ENCODE measurements around the gene PCIF1. TPM values are rescaled to one million over a fixed set of nuclear protein-coding genes. Genes with fewer than 3 reads are reported as not detected.

Gene PCIF1
- total and polyA plus RNA-seq, 7 donors, result 26.4 to 39.3 (median 31.9) TPM

GRCh38 chr20:45944151-45944964, 9.9 kb downstream of the PCIF1 start:
- intact Hi-C loops (cut with DNase I), result no loop called here
- no peak for DNase-seq
- Histone ChIP-seq H3K27ac (no peak overlapping the region), H3K27me3 (no peaks in the 10 kb centered on the region), H3K36me3 (peaks cover 66 to 99% (median 90%) of the 10 kb centered on the region in 4 donors), H3K9me3 (no peaks in the 10 kb centered on the region), H3K4me1 (peaks cover 0 to 4% (median 0%) of the 10 kb centered on the region in 4 donors), H3K4me3 (no peak overlapping the region)
- TF ChIP-seq POLR2A (IDR thresholded peaks at IDR 0.05) (no peak), EP300 (IDR thresholded peaks at IDR 0.05) (no peak)
- 90 to 91% methylated on average over 15 of the region's 15 CpGs for WGBS, 2 donors

DNA sequence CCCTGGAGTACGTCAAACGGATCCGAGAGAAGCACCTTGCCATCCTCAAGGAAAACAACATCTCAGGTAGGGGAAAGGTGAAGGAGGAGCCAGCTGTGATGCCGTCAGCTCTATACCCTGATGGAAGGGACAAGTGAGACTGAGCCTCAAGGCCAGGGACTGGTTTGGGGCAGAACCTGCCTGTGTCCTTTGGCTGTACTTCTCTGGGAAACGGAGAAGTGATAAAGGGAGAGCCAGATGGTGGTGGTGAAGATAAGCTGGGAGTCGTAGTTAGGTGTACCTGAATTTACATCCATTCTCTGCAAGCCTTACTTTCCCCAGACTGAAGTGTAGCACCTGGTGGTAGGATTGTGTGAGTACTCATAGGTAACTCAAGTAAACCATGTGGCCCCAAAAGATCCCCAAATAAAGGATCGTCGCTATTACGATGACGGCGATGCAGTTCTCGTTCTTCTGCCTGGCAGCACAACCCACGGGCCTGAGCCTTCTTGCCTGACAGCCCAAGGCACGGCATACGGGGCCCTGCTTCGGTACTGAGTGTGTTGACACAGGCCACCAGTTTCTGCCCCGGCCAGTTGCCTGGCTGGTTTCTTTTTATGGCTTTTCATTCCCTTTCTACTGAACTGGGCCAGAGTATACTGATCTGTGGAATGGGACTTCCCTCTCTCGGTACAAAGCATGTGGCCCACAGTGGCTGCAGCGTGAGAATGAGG, 10.6 kb downstream of the PCIF1 start:
- DNase-seq, result no peak
- H3K9me3 ChIP-seq, result no peaks in the 10 kb centered on the region
- WGBS, 2 donors, result 88 to 92% methylated on average over 19 of the region's 19 CpGs
- no peak overlapping the region for H3K4me3 ChIP-seq
- H3K27me3 ChIP-seq, result no peaks in the 10 kb centered on the region
- H3K4me1 ChIP-seq, result peaks cover 0 to 4% (median 0%) of the 10 kb centered on the region in 4 donors
- H3K27ac ChIP-seq, result no peak overlapping the region
- peaks cover 66 to 99% (median 90%) of the 10 kb centered on the region in 4 donors for H3K36me3 ChIP-seq
- intact Hi-C loops (cut with DNase I), result no loop called here
- TF ChIP-seq CTCF (IDR thresholded peaks at IDR 0.05) (no peak), EP300 (IDR thresholded peaks at IDR 0.05) (no peak), POLR2AphosphoS5 (IDR thresholded peaks at IDR 0.05) (no peak), POLR2A (IDR thresholded peaks at IDR 0.05) (no peak)

DNA sequence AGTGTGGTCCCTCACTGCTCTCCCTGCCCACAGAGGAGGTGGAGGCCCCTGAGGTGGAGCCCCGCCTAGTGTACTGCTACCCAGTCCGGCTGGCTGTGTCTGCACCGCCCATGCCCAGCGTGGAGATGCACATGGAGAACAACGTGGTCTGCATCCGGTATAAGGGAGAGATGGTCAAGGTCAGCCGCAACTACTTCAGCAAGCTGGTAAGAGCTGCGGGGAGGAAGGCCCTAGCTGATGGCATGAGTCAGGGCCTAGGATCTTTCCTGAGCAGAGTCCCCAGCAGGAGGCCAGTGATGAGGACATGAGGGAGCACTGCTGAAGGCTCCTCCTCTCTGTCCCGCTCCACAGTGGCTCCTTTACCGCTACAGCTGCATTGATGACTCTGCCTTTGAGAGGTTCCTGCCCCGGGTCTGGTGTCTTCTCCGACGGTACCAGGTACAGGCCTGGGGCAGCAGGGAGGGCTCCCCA, 11.2 kb downstream of the PCIF1 start:
- WGBS, 2 donors, result 83 to 88% methylated on average over 13 of the region's 13 CpGs
- Histone ChIP-seq H3K9me3 (no peaks in the 10 kb centered on the region), H3K27me3 (no peaks in the 10 kb centered on the region), H3K4me1 (peaks cover 0 to 4% (median 0%) of the 10 kb centered on the region in 4 donors), H3K4me3 (no peak overlapping the region), H3K27ac (peak overlapping the region in 3 of 4 donors; percentile 43 to 46 (median 45)), H3K36me3 (peaks cover 66 to 99% (median 87%) of the 10 kb centered on the region in 4 donors)
- no peak for DNase-seq
- TF ChIP-seq CTCF (IDR thresholded peaks at IDR 0.05) (no peak), EP300 (IDR thresholded peaks at IDR 0.05) (no peak), POLR2A (IDR thresholded peaks at IDR 0.05) (no peak), POLR2AphosphoS5 (IDR thresholded peaks at IDR 0.05) (no peak)
- intact Hi-C loops (cut with DNase I), result no loop called here

DNA sequence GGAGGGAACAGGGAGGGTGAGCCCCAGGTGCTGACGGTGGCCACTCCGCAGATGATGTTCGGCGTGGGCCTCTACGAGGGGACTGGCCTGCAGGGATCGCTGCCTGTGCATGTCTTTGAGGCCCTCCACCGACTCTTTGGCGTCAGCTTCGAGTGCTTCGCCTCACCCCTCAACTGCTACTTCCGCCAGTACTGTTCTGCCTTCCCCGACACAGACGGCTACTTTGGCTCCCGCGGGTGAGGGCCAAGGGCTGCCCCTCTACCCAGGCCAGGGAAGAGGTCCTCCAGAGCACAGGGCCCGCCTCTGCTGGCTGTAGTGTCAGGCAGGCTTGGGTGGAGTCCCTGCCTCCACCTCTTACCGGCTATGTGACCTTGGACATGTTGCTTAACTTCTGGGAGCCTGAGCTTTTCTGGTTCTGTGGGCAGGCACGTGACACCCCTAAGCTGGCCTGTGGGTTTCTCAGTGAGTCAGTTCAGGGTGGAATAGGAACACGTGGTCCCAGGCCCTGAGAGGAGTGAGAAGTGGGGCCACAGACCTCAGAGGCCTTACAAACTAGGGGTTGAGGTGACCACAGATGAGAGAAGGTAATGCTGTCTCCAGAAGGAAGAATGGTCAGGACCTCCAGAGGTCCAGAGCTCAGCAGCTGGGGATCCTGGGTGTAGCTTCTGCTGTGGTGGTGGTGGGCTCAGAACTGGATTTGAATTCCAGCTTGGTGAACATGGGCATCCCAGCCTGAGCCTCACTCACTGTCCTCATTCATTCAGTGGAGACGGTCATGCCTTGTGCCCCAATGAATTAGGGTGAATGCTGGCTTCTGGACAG, 11.9 kb downstream of the PCIF1 start:
- 82 to 85% methylated on average over 20 of the region's 20 CpGs for WGBS, 2 donors
- peak; percentile 87 for DNase-seq
- Histone ChIP-seq H3K9me3 (no peaks in the 10 kb centered on the region), H3K27me3 (no peaks in the 10 kb centered on the region), H3K36me3 (peaks cover 64 to 99% (median 83%) of the 10 kb centered on the region in 4 donors), H3K4me1 (peaks cover 0 to 4% (median 0%) of the 10 kb centered on the region in 4 donors), H3K27ac (peak overlapping the region in 3 of 4 donors; percentile 43 to 46 (median 45)), H3K4me3 (no peak overlapping the region)
- no peak for TF ChIP-seq CTCF (IDR thresholded peaks at IDR 0.05)
- TF ChIP-seq POLR2A (IDR thresholded peaks at IDR 0.05), result no peak
- TF ChIP-seq POLR2AphosphoS5 (IDR thresholded peaks at IDR 0.05), result peak in 1 of 4 donors; percentile 60
- no peak for TF ChIP-seq EP300 (IDR thresholded peaks at IDR 0.05)
- intact Hi-C loops (cut with DNase I), result no loop called here
